Activated CD8-positive, alpha-beta memory T cell treated with anti-CD3 and anti-CD28 coated beads for 48 hours (primary cell): ENCODE measurements around the gene LFNG.

Experiments
- DNase-seq, 3 experiments: peaks; one replicate each; pipeline ENCODE4 v3.0.0-alpha.2; 2020; ENCODE audit warnings: low read depth in 2 of 3, low spot score in 2 of 3

LFNG gene

GRCh38 chr7:2502647-2502966 is 17.0 kb upstream of the LFNG start:
- no peak for DNase-seq

GRCh38 chr7:2503056-2503941 is 16.3 kb upstream of the LFNG start:
- DNase-seq: no peak

GRCh38 chr7:2504128-2504888 is 15.3 kb upstream of the LFNG start:
- DNase-seq: no peak

DNA sequence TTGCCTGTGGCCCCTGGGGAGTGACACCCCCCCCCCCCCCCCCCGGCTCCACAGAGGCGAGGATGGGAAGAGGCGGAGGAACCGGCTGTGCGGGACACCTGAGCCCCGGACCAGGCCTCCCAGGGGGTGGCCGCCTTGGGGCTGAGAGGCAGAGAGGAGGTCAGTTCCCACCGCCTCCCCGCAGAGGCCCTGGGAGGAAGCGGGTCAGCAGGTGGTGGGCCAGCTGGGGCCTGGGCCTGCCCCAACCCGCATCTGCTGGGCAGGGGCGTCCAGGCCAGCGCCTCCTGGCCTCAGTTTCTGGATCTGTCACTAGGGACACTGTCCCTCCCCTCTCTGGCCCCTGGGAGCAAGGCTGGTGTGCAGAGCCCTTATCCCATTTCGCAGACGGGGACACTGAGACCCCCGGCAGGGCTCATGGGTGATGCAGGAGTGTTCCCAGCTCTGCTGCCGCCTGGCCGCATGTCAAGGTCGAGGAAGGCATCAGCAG is 14.6 kb upstream of the LFNG start:
- DNase-seq: no peak

DNA sequence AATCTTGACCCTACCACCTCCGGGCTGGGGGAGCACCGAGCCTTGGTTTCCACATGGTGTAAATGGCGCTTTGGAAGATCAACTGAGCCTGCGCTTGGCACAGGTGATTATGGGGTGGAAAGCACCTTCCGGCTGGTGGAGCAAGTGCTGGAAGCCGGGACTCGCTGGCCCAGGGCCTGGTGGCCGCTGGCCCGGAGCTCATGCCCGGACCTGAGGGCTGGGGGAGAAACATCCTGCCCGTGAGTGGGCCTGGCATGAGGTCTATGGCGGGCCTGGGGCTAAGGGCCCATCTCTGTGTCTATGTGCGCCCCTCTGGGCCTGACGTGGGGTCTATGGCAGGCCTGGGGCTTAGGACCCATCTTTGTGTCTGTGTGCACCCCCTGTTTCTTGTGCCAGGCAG is 14.2 kb upstream of the LFNG start:
- no peak for DNase-seq

- no peak for DNase-seq
Measured at GRCh38 chr7:2507208-2507916, 12.2 kb upstream of the LFNG start.

- no peak for DNase-seq
Measured at GRCh38 chr7:2507917-2508306, 11.7 kb upstream of the LFNG start.

- DNase-seq: no peak
Measured at GRCh38 chr7:2508327-2509215, 11.0 kb upstream of the LFNG start.

GRCh38 chr7:2509298-2509906 is 10.2 kb upstream of the LFNG start:
- no peak for DNase-seq

- no peak for DNase-seq
Measured at GRCh38 chr7:2510130-2510776, 9.3 kb upstream of the LFNG start.

DNA sequence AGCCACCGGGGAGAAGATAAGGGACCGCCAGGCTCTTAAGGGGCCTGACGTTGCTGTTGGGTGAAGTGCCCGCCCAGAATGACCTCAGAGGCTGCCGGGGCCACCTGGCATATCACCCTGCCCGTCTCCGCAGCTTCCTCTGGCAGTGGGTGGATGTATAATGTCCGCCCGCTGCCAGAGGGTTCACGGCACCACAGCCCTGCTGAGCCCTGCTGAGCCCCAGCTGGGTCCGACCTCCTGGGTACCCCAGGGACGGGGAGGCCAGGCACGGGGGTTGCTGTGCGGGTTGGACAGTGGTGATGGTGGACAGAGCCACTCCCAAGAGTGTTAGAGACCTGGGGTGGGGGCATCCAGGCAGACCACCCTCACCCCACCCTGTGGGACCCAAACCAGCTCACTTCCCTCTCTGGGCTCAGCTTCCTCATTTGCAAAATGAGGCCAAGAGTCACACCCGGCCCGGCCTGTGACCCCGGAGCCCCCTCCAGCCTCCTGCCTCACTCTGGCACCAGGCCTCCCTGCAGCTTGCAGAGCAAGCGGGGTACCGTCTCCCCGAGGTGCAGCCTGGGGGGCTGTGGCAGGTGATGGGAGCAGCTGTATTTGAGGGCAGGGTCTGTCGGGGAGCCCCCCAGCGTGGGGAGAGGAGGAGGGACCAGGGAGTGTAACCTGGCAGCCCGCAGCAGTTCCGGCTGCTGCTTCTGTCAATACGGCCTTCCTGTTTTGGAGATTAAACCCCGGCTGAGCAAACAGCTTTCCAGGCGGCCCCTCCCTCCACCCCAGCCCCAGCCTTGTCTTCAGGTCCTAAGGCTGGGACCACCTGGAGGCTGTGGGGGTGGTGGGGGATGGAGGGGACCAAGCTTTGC is 8.4 kb upstream of the LFNG start:
- DNase-seq: no peak

GRCh38 chr7:2511769-2512168 is 7.8 kb upstream of the LFNG start:
- DNase-seq: no peak

- no peak for DNase-seq
Measured at GRCh38 chr7:2512179-2512661, 7.4 kb upstream of the LFNG start.

DNA sequence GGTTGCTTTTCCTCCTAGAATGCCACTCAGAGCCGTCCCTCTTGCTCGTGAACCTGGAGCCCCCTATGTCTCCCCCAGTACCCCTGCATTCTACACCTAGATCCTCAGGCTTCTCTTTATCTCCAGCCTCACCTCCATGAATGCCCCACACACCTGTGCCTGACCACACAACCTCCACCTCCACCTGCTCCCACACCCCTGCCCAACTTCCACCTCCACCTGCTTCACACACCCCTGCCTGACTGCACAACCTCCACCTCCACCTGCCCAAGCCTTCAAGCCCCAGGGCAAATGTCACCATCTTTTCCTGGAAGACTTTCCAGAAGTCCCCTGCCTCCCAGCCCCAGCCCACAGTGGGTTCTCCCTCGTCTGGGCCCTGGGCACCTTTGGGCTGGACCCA is 6.9 kb upstream of the LFNG start:
- no peak for DNase-seq

DNA sequence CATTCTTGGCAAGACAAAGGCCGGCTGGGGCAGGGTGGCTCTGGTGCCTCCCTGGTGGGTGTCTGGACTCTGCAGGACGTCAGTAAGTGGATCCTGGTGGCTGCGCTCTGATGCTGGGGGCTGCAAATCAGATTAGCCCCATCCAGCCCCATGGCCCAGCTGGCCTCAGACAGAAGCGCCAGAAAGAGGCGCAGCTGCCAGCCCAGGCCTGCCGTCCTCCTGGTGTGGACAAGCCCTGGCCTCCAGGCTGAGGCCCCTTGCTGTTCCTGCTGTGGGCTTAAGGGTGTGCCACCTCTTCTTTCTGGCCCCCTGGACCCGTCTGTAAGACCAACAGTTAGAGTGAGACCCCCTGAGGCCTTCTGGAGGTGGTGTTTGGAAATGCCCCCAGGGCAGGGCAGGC is 5.9 kb upstream of the LFNG start:
- no peak for DNase-seq

GRCh38 chr7:2514473-2515423 is 4.8 kb upstream of the LFNG start:
- no peak for DNase-seq

- DNase-seq: no peak
Measured at GRCh38 chr7:2515424-2516193, 4.0 kb upstream of the LFNG start.
